BLaER1 (cell line): ENCODE results near the gene DNAJA3.
A peak's percentile ranks its signal among the peaks of the same experiment; 100 is the strongest.
"Not testable (repeated sequence)": the region's sequence is repeated elsewhere in the genome, so short reads cannot be mapped to it uniquely, and the experiment has no call there.

Source experiments
- H3K27ac ChIP-seq: shearing (Covaris generic); formaldehyde crosslinking; 2 replicates; pipeline ENCODE4 v1.8.1; 2022
- H3K27me3 ChIP-seq: shearing (Covaris generic); formaldehyde crosslinking; 2 replicates; pipeline ENCODE4 v1.8.1; 2022
- H3K36me3 ChIP-seq: shearing (Covaris generic); formaldehyde crosslinking; 2 replicates; pipeline ENCODE4 v1.8.1; 2022
- H3K4me1 ChIP-seq: shearing (Covaris generic); formaldehyde crosslinking; 2 replicates; pipeline ENCODE4 v1.8.1; 2022
- H3K4me2 ChIP-seq: shearing (Covaris generic); formaldehyde crosslinking; 2 replicates; pipeline ENCODE4 v1.8.1; 2022
- H3K4me3 ChIP-seq: shearing (Covaris generic); formaldehyde crosslinking; 2 replicates; pipeline ENCODE4 v1.8.1; 2022
- H3K9ac ChIP-seq: shearing (Covaris generic); formaldehyde crosslinking; 2 replicates; pipeline ENCODE4 v1.8.1; 2022
- H3K9me3 ChIP-seq: shearing (Covaris generic); formaldehyde crosslinking; 2 replicates; pipeline ENCODE4 v1.8.1; 2022
- H4K20me1 ChIP-seq: shearing (Covaris generic); formaldehyde crosslinking; 2 replicates; pipeline ENCODE4 v1.8.1; 2022
- Cebpa-rat ChIP-seq: shearing (Covaris generic); IDR thresholded peaks from 2 replicates; pipeline ENCODE4 v1.8.1; 2022

The DNAJA3 gene

DNA sequence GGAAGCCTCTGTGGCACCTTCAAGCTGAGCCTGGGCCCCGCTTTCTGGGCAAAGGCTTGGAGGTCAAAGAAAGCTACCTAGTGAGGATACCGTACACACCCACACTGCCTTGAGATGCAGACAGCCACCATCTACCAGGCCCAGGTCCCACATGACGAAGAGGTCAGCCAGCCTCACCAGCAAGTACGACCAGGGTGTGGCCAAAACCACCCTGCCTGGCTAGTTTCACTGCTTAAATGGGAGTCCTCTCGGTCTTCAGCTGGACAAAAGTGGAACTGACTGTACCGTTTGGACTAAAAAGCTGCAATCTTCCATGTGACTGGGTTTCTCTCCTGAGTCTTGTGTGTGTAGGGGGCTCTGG is 32.4 kb upstream of the DNAJA3 start:
- Histone ChIP-seq H3K4me3 (no peak overlapping the region), H3K4me2 (no peak overlapping the region), H3K36me3 (peaks cover 91% of the 10 kb centered on the region), H3K27ac (peak overlapping the region; percentile 14; the same call in 1 of the 2 replicates), H3K27me3 (no peaks in the 10 kb centered on the region), H3K9me3 (no peaks in the 10 kb centered on the region), H4K20me1 (peaks cover 86% of the 10 kb centered on the region), H3K4me1 (peaks cover 76% of the 10 kb centered on the region), H3K9ac (no peak overlapping the region)
- no peak for TF ChIP-seq Cebpa-rat

DNA sequence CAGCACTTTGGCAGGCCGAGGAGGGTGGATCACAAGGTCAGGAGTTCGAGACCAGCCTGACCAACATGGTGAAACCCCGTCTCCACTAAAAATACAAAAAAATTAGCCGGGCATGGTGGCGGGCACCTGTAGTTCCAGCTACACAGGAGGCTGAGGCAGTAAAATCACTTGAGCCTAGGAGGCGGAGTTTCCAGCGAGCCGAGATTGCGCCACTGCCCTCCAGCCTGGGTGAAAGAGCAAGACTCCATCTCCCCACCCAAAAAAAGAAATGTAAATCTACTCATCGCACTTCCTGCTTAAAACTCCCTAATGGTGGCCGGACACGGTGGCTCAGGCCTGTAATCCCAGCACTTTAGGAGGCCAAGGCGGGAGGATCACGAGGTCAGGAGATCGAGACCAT is 31.8 kb upstream of the DNAJA3 start:
- Histone ChIP-seq H4K20me1 (peaks cover 83% of the 10 kb centered on the region), H3K4me2 (peak overlapping the region; percentile 78; the same call in 1 of the 2 replicates), H3K36me3 (peaks cover 91% of the 10 kb centered on the region), H3K4me1 (peaks cover 76% of the 10 kb centered on the region)
- not testable (repeated sequence) for H3K9ac ChIP-seq, H3K27ac ChIP-seq, H3K27me3 ChIP-seq, H3K4me3 ChIP-seq, H3K9me3 ChIP-seq

DNA sequence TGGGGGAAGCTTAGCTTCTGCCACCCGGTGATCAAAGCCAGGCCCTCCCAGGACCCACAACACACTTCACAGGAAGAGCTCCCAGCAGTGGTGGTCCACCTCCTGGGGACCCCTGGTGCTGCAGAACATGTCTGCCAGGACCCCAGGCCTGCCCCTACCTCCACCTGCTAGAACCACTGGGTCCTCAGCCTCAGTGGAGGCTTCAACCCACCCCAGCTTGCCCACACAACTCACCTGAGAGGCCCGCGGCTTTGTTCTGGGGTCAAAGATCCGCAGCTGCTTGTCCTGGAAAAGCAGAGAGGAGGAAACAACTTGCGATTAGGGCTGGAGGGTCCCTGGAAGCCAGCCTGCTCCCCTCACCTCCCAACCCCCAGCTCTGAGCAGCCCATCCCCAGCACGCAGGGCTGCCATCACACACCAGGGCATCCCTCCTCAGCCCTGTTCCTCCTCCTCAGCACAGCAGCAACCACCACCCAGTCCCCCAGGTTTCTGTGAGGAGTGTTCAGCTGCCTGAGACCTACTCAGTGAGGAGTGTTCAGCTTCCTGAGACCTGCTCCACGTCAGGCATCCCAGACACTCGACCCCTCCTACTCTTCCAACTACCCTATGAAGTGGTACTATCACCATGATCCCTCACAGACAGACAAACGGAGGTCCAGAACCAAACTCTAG is 30.5 kb upstream of the DNAJA3 start:
- Histone ChIP-seq H3K36me3 (peaks cover 91% of the 10 kb centered on the region), H4K20me1 (peaks cover 71% of the 10 kb centered on the region), H3K27me3 (no peaks in the 10 kb centered on the region), H3K4me3 (no peak overlapping the region), H3K4me2 (peak overlapping the region; percentile 78), H3K9ac (peak overlapping the region; percentile 52), H3K27ac (peak overlapping the region; percentile 60), H3K4me1 (peaks cover 62% of the 10 kb centered on the region), H3K9me3 (no peaks in the 10 kb centered on the region)
- no peak for TF ChIP-seq Cebpa-rat

DNA sequence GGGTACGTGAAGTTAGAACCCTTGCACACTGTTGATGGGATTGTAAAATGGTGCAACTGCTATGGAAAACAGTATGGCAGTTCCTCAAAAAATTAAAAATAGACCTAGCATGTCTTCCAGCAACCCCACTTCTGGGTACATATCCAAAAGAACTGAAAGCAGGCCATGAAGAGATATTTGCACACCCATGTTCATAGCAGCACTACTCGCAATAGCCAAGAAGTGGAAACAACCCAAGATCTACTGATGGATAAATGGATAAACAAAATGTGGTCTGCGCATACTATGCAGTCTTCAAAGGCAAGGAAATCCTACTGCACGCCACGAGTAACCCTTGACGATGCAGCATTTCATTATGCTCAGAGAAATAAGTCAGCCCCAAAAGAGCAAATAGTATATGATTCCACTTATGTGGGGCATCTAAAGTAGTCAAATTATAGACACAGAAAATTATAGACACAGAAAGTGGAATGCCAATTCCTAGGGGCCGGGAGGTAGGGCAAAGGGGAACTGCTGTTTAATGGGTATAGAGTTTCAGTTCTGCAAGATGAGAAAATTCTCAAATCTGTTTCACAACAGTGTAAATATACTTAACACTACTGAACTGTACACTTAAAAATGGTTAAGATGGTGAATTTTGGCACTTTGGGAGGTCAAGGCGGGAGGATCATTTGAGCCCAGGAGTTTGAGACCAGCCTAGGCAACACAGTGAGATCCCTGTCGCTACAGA is 26.5 kb upstream of the DNAJA3 start:
- no peak for TF ChIP-seq Cebpa-rat
- H3K9me3 ChIP-seq = no peaks in the 10 kb centered on the region
- H3K36me3 ChIP-seq = peaks cover 96% of the 10 kb centered on the region
- H3K27me3 ChIP-seq = no peaks in the 10 kb centered on the region
- H3K4me3 ChIP-seq = no peak overlapping the region
- H3K9ac ChIP-seq = no peak overlapping the region
- H3K4me2 ChIP-seq = no peak overlapping the region
- H3K4me1 ChIP-seq = peaks cover 28% of the 10 kb centered on the region
- H4K20me1 ChIP-seq = peaks cover 68% of the 10 kb centered on the region
- no peak overlapping the region for H3K27ac ChIP-seq

DNA sequence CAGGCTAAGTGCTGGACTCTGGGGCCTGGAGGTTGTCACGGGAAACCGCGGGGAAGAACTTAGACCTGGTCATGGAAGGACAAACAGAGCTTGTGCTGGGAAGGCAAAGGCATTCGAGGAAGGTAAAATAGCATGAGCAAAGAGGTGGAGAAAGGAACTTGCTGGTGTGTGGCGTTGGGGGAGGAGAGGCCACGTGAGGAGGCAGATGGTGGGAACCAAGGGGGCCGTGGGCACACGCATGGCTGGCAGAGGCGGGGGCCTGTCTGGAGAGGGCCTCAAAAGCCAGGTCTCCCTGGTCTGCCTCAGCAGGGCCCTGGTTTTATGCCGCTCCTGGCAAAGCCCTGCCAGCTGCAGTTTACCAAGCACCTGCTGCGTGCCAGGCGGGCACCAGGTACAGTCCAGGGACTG is 24.6 kb upstream of the DNAJA3 start:
- Histone ChIP-seq H3K27ac (no peak overlapping the region), H3K27me3 (no peaks in the 10 kb centered on the region), H3K4me1 (peaks cover 9% of the 10 kb centered on the region), H3K9me3 (no peaks in the 10 kb centered on the region), H3K9ac (no peak overlapping the region), H3K4me3 (no peak overlapping the region), H4K20me1 (peaks cover 71% of the 10 kb centered on the region), H3K36me3 (peaks cover 98% of the 10 kb centered on the region), H3K4me2 (no peak overlapping the region)
- TF ChIP-seq Cebpa-rat = no peak

DNA sequence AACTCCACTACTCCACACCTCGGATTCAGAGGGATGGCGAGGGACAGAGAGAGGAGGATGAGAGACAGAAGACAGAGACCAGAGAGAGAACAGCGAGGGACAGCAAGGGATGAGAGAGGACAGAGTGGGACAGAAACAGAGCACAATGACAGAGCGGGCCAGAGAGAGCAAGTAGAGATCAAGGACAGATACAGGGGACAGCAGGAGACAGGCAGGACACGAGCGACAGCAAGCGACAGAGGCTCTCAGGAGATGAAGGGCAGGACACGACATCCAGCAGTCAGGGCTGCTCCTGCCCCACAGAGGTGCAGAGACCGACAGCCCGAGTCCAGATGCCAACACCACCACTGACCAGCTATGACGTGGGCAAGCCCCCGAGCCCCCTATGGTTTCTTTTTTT is 24.2 kb upstream of the DNAJA3 start:
- no peak overlapping the region for H3K4me3 ChIP-seq
- H3K27me3 ChIP-seq = no peaks in the 10 kb centered on the region
- H3K36me3 ChIP-seq = peaks cover 99% of the 10 kb centered on the region

DNA sequence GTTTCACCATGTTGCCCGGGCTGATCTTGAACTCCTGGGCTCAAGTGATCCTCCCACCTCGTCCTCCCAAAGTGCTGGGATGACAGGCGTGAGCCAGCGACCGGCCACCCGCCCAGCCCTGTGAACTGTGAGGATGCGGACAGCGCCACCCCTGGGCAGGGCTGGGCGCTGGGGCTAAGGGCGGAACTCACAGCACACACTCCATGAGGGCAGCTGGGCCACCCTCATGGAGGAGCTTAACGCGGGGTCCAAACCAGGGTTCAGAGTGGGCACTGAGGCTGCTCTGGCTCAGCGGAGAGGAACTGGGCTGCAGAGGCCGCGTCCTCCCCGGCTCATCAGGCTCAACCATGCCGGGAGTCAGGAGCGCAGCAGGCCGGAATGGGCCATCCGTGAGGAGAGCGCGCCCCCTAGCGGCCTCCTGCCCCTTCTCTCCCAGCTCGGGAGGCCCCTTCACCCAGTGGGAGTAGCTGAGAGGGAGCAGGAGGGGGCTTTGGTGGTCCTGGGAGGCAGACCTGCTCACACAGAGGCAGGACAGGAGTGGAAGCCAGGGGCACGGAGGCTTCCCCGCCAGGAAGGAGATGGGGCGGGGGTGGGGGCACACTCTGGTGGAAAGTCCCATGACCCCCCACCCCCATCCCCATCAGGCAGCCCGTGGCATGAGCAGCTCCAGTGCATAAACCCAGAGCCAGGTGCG is 23.1 kb upstream of the DNAJA3 start:
- no peaks in the 10 kb centered on the region for H3K27me3 ChIP-seq
- no peaks in the 10 kb centered on the region for H3K9me3 ChIP-seq
- no peak overlapping the region for H3K27ac ChIP-seq
- H3K4me2 ChIP-seq = no peak overlapping the region
- no peak overlapping the region for H3K4me3 ChIP-seq
- H4K20me1 ChIP-seq = peaks cover 65% of the 10 kb centered on the region
- TF ChIP-seq Cebpa-rat = no peak
- peaks cover 5% of the 10 kb centered on the region for H3K4me1 ChIP-seq
- H3K36me3 ChIP-seq = peaks cover 99% of the 10 kb centered on the region
- H3K9ac ChIP-seq = no peak overlapping the region

More for the DNA sequence above, 24.2 kb upstream of the DNAJA3 start:
- TF ChIP-seq Cebpa-rat = no peak
- Histone ChIP-seq H3K4me2 (no peak overlapping the region), H3K27ac (no peak overlapping the region), H3K9ac (no peak overlapping the region), H4K20me1 (peaks cover 69% of the 10 kb centered on the region), H3K9me3 (no peaks in the 10 kb centered on the region), H3K4me1 (peaks cover 5% of the 10 kb centered on the region)

DNA sequence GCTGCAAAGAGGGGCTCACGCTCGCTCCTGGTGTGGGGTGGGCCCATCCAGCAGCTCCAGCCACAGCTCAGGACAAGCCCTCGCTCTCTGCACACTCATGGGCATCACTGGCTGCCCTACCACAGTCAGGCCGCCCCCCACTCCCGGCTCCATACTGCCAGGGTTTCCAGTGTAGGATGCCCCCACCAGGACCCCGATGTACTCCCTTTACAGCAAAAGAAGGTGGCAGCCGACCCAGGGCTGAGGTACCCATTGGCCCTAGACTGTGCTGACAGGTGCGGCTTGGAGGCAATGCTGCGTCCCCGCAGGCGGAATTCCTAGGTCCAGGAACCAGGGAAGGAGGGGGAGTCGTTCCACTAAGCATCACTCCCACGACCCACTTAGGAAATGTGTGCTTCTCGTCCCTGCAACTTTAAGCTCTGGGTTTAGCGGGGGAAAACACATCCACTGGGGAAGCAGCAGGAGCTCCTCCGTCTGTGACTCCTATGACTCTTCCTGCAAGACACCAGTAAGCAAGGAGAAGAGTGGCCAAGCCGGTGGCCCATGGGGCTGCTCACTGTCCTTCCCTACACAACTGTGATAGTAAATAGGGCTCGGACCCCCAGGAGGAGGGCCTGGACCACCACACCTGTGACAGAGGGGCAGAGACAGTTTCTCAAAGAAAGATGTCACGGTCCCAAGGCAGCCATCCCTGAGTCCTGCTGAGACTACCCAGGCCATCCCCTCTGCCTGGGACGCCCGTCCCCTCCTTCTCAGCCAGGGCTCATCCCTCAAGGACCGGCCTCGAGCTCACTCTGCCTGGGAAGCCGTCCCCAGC is 22.3 kb upstream of the DNAJA3 start:
- Histone ChIP-seq H3K27me3 (no peaks in the 10 kb centered on the region), H3K9me3 (no peaks in the 10 kb centered on the region), H3K36me3 (peaks cover 99% of the 10 kb centered on the region), H3K4me1 (peaks cover 5% of the 10 kb centered on the region), H4K20me1 (peaks cover 73% of the 10 kb centered on the region), H3K4me3 (no peak overlapping the region), H3K4me2 (no peak overlapping the region), H3K27ac (no peak overlapping the region), H3K9ac (no peak overlapping the region)
- no peak for TF ChIP-seq Cebpa-rat

DNA sequence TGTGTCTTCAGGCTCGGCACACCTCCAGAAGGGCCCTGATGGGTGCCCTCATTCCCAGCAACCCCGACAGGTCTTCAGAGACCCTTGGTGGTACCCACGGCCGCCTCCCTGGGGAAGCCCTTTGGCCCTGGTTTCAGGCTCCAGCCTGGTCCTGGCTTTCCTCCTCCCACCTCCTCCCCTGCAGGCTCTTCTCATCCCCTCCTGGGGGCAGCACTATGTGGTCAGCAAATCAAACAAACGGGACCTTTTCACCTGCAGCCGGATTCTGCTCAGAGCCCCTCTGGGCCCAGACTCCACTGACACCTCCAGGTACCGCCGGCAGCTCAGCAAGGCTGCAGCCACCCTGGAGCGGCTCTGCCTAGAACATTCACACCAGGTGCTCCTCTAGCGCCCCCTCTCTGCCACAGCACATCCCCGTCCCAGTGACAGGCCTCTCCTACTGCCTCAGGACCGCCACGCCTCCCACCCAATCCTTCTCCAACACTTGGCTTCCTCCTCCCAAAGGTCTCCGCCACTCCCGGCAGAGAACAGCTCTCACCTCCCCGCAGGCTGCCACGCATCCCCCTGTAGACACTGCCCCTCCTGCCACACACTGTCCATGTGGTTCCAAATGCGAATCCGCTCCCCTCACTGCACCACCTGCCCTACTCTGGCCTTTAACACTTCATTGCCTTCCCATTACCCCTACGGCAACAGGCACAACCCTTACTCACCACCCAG is 21.3 kb upstream of the DNAJA3 start:
- Histone ChIP-seq H3K9ac (no peak overlapping the region), H3K4me1 (peaks cover 5% of the 10 kb centered on the region), H4K20me1 (peaks cover 79% of the 10 kb centered on the region), H3K4me3 (no peak overlapping the region), H3K27me3 (no peaks in the 10 kb centered on the region), H3K36me3 (peaks cover 99% of the 10 kb centered on the region), H3K27ac (no peak overlapping the region), H3K9me3 (no peaks in the 10 kb centered on the region), H3K4me2 (no peak overlapping the region)
- TF ChIP-seq Cebpa-rat = no peak
